AG04449 (cell line): Measurements from ENCODE around the gene HDGFL1.

Source experiments
- CTCF ChIA-PET: fragments of 350-600 bp; formaldehyde crosslinking; extraction: SDS; loops from one replicate; lab custom pipeline; 2021; ENCODE audit warnings: antibody characterized with exemption; lab: Yijun Ruan, JAX
- POLR2A ChIA-PET: fragments of 400-600, 350-600 bp; formaldehyde crosslinking; extraction: SDS; loops from one replicate; lab custom pipeline; 2020; ENCODE audit warnings: antibody characterized with exemption, inconsistent platforms; lab: Yijun Ruan, JAX
- DNase-seq: peaks from one replicate; pipeline ENCODE4 v3.0.0-alpha.2; 2010; ENCODE audit warnings: low read depth, low spot score
- H3K4me3 ChIP-seq: 2 replicates; pipeline ENCODE4 v1.5.1; 2011; ENCODE audit warnings: low read depth, mild to moderate bottlenecking, control low read depth, low read length
- TF ChIP-seq, protein P1 (sequence below): IDR thresholded peaks from one replicate; pipeline ENCODE4 v1.5.1; 2011; ENCODE audit warnings: mild to moderate bottlenecking, moderate library complexity, low read length, control low read depth, inconsistent platforms; ENCODE audit not compliant: insufficient read depth; ENCODE audit errors: missing control alignments

Gene HDGFL1

GRCh38 chr6:22596011-22596410 lies 26.6 kb downstream of the HDGFL1 start:
- DNase-seq: no peak
- POLR2A ChIA-PET: no interaction called here
- TF ChIP-seq, protein P1, sequence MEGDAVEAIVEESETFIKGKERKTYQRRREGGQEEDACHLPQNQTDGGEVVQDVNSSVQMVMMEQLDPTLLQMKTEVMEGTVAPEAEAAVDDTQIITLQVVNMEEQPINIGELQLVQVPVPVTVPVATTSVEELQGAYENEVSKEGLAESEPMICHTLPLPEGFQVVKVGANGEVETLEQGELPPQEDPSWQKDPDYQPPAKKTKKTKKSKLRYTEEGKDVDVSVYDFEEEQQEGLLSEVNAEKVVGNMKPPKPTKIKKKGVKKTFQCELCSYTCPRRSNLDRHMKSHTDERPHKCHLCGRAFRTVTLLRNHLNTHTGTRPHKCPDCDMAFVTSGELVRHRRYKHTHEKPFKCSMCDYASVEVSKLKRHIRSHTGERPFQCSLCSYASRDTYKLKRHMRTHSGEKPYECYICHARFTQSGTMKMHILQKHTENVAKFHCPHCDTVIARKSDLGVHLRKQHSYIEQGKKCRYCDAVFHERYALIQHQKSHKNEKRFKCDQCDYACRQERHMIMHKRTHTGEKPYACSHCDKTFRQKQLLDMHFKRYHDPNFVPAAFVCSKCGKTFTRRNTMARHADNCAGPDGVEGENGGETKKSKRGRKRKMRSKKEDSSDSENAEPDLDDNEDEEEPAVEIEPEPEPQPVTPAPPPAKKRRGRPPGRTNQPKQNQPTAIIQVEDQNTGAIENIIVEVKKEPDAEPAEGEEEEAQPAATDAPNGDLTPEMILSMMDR: no peak
- CTCF ChIA-PET: interaction anchor here (1.5 kb wide), 1 partner anchor 12 kb away, joined by 3 read pairs; no protein-coding TSS in a partner anchor
- H3K4me3 ChIP-seq: no peak overlapping the region

DNA sequence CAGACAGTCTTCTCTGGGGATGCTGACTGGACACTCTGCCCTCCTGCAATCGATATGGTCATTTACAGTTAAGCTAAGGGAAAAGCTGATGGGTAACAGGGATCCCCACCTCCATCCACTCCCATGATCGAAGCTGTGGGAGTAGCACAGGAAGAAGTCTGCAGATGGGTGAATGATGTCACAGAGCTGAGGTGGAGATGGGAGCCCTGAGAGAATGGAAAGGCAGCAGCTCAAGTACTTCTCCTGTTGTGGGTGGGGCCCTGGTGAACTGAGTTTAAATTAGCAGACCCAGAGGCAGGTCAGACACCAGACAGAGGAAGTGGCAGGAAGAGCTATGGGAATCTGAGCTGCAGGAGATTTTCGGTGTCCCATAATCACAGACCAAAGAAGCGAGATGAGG lies 29.0 kb downstream of the HDGFL1 start:
- TF ChIP-seq, protein P1: no peak
- CTCF ChIA-PET: interaction anchor here (0.7 to 1.3 kb wide), 2 partner anchors 8 to 15 kb away, joined by 3 read pairs; no protein-coding TSS in a partner anchor
- no peak overlapping the region for H3K4me3 ChIP-seq
- DNase-seq: no peak
- POLR2A ChIA-PET: no interaction called here

GRCh38 chr6:22600059-22600458 lies 30.7 kb downstream of the HDGFL1 start:
- TF ChIP-seq, protein P1: no peak
- DNase-seq: no peak
- no peak overlapping the region for H3K4me3 ChIP-seq
- POLR2A ChIA-PET: interaction anchor here (0.6 kb wide), 1 partner anchor 19 kb away, joined by 3 read pairs; no protein-coding TSS in a partner anchor
- CTCF ChIA-PET: no interaction called here

- ChIA-PET CTCF (no interaction called here), POLR2A (no interaction called here)
- H3K4me3 ChIP-seq: no peak overlapping the region
- TF ChIP-seq, protein P1: no peak
- DNase-seq: no peak
These were observed 32.6 kb downstream of the HDGFL1 start for GRCh38 chr6:22601984-22602383.

DNA sequence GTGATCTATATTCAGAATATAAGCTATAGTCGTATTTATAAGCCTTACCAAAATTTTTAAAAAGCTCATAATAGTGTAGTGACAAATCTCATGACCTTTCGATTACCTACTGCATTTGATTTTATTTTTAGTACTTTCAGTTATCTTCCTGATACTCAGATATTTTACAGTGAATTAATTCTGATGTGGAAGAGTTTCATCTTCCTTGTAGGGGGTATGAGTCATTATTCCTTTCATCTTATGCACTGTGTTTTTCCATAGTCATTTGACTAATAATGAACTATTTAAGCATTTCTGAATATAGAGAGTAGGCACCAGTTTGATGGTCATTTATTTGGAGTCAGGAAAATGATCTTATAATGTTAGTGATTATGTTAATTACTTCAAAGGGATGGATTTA lies 36.4 kb downstream of the HDGFL1 start:
- DNase-seq: no peak
- TF ChIP-seq, protein P1: no peak
- POLR2A ChIA-PET: no interaction called here
- CTCF ChIA-PET: no interaction called here
- no peak overlapping the region for H3K4me3 ChIP-seq

GRCh38 chr6:22610127-22610526 lies 40.8 kb downstream of the HDGFL1 start:
- ChIA-PET CTCF (no interaction called here), POLR2A (no interaction called here)
- TF ChIP-seq, protein P1: no peak
- no peak overlapping the region for H3K4me3 ChIP-seq
- no peak for DNase-seq
